ENCODE measurements around the gene PROX1. TPM values are rescaled to one million over a fixed set of nuclear protein-coding genes. Genes with fewer than 3 reads are reported as not detected.

The PROX1 gene, protein sequence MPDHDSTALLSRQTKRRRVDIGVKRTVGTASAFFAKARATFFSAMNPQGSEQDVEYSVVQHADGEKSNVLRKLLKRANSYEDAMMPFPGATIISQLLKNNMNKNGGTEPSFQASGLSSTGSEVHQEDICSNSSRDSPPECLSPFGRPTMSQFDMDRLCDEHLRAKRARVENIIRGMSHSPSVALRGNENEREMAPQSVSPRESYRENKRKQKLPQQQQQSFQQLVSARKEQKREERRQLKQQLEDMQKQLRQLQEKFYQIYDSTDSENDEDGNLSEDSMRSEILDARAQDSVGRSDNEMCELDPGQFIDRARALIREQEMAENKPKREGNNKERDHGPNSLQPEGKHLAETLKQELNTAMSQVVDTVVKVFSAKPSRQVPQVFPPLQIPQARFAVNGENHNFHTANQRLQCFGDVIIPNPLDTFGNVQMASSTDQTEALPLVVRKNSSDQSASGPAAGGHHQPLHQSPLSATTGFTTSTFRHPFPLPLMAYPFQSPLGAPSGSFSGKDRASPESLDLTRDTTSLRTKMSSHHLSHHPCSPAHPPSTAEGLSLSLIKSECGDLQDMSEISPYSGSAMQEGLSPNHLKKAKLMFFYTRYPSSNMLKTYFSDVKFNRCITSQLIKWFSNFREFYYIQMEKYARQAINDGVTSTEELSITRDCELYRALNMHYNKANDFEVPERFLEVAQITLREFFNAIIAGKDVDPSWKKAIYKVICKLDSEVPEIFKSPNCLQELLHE
- total RNA-seq (2014; rRNA removed; shearing (Covaris generic)): 0.38 and 1.5 TPM in 2 replicates

DNA sequence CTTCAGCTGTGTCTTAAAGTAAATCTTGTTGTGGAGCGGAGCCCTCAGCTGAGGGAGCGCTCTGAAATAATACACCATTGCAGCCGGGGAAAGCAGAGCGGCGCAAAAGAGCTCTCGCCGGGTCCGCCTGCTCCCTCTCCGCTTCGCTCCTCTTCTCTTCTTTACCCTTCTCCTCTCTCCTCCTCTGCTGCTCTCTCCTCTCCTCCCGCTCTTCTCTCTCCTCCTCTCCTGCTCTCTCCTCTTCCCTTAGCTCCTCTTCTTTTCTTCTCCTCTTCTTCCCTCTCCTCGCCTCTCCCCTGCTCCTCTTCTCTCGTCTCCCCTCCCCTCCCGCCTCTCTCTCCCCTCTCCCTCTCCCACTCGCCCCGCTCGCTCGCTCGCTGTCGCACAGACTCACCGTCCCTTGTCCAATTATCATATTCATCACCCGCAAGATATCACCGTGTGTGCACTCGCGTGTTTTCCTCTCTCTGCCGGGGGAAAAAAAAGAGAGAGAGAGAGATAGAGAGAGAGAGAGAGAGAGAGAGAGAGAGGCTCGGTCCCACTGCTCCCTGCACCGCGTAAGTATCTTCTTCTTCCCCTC is at the start of gene PROX1:
TSS of gene PROX1 (plus strand) at position 47 of the 580 bp plus-strand sequence. CDS start 8,563 bp downstream, outside the sequence.

